Measurements from ENCODE around the gene MAP3K6.
A peak's percentile ranks its signal among the peaks of the same experiment; 100 is the strongest.

MAP3K6 gene

DNA sequence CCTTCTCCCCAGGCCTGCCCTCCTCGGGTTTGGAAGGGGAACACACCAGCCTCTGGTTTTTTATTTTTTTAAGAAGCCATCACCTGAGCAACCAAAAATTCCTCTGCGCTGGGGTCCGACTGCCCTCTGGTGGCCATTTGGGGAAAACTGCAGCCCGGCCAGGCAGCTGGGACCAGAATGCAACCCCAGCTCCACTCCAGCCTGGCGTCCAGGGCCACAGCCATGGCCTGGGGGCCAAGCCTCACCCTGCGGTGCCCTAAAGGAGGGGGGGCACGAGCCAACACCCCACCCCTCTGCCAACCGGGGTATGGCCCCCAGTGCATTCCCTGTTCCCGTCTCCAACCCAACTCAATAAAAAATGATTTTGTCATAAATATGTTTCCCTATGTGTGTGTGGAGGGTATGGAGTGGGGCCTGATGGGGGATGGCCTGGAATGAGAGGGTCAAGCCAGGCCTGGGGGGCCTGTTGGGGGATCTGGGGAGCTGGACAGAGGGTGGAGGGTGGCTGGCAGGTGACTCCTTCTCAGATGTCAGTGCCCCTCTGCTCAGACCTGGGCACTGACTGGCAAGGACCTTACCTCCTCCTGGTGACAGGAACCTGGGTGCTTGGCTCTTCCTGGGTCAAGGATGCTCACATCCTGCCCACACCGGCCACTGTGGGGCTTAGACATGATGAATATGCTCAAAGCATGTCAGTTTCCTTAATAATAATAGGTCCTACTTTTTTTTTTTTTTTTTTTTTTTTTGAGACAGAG lies 28.9 kb upstream of the MAP3K6 start:
- DNase-seq (ENCODE audit: extremely low spot score): peak; percentile 86
- POLR2A ChIA-PET: interaction anchor here (0.8 to 1.7 kb wide), 4 partner anchors 29 to 94 kb away, joined by 3 to 5 read pairs (median 4); partner anchors contain the start of genes MAP3K6 and WASF2
- TF ChIP-seq ZNF384 (IDR thresholded peaks at IDR 0.05) (peak; percentile 97), CTBP1 (IDR thresholded peaks at IDR 0.05; ENCODE audit: borderline replicate concordance) (no peak)
- CTCF ChIA-PET: interaction anchor here (0.6 to 2.0 kb wide), 12 partner anchors 18 to 1163 kb away, joined by 3 to 15 read pairs (median 4); no protein-coding TSS in a partner anchor

DNA sequence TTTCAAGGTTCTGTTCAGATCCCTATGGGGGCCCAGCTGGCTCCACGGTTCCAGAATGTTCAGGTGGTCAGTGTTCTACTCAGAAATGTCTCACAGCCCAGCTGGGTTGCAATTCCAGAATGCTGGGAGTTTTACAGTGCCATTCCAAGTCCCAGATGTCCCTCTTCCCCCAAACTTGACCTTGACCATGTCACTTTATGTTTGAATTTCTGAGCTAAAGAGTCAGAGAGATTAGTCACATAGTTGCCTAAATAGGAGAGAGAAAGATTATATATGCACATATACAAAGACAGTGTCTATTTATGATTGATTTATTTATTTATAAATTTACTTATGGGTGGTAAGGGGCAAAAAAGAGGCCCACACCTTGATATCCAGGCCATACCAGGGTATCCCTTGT lies 28.2 kb upstream of the MAP3K6 start:
- no peak for TF ChIP-seq ELF4 (IDR thresholded peaks at IDR 0.05)
- TF ChIP-seq LEF1 (IDR thresholded peaks at IDR 0.05; ENCODE audit: borderline replicate concordance): no peak
- no peak for TF ChIP-seq NFRKB (IDR thresholded peaks at IDR 0.05)
- no peak for TF ChIP-seq ARNT (IDR thresholded peaks at IDR 0.05)
- TF ChIP-seq TARDBP (IDR thresholded peaks at IDR 0.05): no peak
- ChIA-PET POLR2A (interaction anchor here (0.8 to 1.1 kb wide), 3 partner anchors 28 to 95 kb away, joined by 3 to 4 read pairs (median 4); partner anchors contain the start of genes MAP3K6 and WASF2), CTCF (interaction anchor here (0.6 to 2.0 kb wide), 10 partner anchors 18 to 292 kb away, joined by 3 to 15 read pairs (median 4); no protein-coding TSS in a partner anchor)
- no peak for DNase-seq (ENCODE audit: extremely low spot score)

DNA sequence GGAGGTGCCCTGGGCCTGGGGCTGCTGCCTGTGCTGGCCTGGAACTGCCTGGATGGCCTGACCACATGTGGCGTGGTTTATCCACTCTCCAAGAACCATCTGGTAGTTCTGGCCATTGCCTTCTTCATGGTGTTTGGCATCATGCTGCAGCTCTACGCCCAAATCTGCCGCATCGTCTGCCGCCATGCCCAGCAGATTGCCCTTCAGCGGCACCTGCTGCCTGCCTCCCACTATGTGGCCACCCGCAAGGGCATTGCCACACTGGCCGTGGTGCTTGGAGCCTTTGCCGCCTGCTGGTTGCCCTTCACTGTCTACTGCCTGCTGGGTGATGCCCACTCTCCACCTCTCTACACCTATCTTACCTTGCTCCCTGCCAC lies 27.5 kb upstream of the MAP3K6 start:
- POLR2A ChIA-PET: interaction anchor here (1.1 kb wide), 1 partner anchor 96 kb away, joined by 3 read pairs; the partner anchor contains the start of gene WASF2

DNA sequence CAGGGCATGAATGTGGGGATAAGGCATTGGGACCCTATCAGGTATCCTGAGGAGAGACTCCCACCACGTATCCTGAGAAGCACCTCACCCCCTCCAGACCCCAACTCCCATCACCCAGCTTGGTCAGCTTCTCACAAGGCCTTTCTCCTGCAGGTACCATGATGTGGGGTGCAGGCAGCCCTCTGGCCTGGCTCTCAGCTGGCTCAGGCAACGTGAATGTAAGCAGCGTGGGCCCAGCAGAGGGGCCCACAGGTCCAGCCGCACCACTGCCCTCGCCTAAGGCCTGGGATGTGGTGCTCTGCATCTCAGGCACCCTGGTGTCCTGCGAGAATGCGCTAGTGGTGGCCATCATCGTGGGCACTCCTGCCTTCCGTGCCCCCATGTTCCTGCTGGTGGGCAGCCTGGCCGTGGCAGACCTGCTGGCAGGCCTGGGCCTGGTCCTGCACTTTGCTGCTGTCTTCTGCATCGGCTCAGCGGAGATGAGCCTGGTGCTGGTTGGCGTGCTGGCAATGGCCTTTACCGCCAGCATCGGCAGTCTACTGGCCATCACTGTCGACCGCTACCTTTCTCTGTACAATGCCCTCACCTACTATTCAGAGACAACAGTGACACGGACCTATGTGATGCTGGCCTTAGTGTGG lies 27.0 kb upstream of the MAP3K6 start:
- ChIA-PET CTCF (interaction anchor here (0.9 to 1.0 kb wide), 2 partner anchors 36 to 269 kb away, joined by 3 read pairs; no protein-coding TSS in a partner anchor), POLR2A (no interaction called here)
- no peak for TF ChIP-seq FOXA1 (IDR thresholded peaks at IDR 0.05)
- TF ChIP-seq L3MBTL2 (conservative IDR thresholded peaks at IDR 0.05): no peak
- TF ChIP-seq, protein P1, sequence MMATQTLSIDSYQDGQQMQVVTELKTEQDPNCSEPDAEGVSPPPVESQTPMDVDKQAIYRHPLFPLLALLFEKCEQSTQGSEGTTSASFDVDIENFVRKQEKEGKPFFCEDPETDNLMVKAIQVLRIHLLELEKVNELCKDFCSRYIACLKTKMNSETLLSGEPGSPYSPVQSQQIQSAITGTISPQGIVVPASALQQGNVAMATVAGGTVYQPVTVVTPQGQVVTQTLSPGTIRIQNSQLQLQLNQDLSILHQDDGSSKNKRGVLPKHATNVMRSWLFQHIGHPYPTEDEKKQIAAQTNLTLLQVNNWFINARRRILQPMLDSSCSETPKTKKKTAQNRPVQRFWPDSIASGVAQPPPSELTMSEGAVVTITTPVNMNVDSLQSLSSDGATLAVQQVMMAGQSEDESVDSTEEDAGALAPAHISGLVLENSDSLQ (IDR thresholded peaks at IDR 0.05): no peak
- TF ChIP-seq TARDBP (IDR thresholded peaks at IDR 0.05): no peak
- TF ChIP-seq ELF4 (IDR thresholded peaks at IDR 0.05): no peak
- TF ChIP-seq SUZ12 (IDR thresholded peaks at IDR 0.05): no peak
- no peak for TF ChIP-seq FOXK2 (IDR thresholded peaks at IDR 0.05)
- no peak for TF ChIP-seq ZNF384 (IDR thresholded peaks at IDR 0.05)
- no peak for TF ChIP-seq LEF1 (IDR thresholded peaks at IDR 0.05; ENCODE audit: borderline replicate concordance)

More for the DNA sequence above, 27.5 kb upstream of the MAP3K6 start:
- CTCF ChIA-PET: interaction anchor here (0.7 to 2.0 kb wide), 6 partner anchors 37 to 292 kb away, joined by 3 to 15 read pairs (median 6); no protein-coding TSS in a partner anchor
- TF ChIP-seq L3MBTL2 (conservative IDR thresholded peaks at IDR 0.05): no peak
- DNase-seq (ENCODE audit: extremely low spot score): no peak

DNA sequence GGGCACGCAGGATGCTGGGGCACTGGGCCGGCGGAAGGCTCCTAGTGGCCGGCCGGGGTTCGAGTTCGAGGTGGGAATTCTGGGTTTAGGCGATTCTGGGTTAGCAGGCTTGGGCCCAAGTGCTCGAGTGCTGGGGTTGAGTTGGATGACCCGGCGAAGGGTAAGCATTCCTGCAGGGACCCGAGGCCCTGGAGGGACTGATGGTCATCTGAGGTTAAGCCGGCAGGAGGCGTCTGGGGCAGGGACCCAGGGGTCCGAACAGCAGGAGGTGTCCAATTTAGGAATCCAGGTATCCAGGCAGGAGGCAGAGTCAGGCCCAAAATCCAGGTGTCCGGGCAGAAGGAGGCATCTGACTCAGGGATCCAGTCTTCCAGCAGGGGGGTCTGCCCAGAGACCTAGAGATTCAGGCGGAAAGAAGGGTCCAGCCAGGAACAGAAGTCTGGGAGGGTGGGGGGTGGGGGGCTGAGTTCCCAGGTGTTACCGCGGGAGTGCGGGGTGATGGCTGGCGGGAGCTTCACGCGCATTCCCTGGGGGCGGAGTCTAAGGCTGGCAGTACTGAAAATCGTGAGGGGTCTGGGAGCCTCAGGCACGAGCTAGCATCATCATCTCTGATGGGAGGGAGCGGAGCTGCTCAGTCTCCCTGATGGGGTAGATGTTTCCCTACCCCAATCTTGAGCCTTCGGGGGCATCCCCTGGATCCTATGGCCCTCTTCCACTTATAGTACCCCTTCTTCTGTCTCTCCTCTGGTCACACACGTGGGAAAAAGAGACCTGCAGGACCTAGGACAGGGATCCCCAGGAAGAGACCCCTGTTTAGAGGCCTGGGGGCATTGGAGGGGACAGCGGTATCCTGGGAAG lies 26.2 kb upstream of the MAP3K6 start:
- POLR2A ChIA-PET: no interaction called here
- DNase-seq (ENCODE audit: extremely low spot score): peak; percentile 27
- TF ChIP-seq FOXK2 (IDR thresholded peaks at IDR 0.05) (no peak), BHLHE40 (IDR thresholded peaks at IDR 0.05; ENCODE audit: borderline replicate concordance) (no peak), CTBP1 (IDR thresholded peaks at IDR 0.05; ENCODE audit: borderline replicate concordance) (no peak), FOXA1 (IDR thresholded peaks at IDR 0.05) (no peak), ARNT (IDR thresholded peaks at IDR 0.05) (no peak), ZNF384 (IDR thresholded peaks at IDR 0.05) (no peak), SUZ12 (IDR thresholded peaks at IDR 0.05) (no peak), ELF4 (IDR thresholded peaks at IDR 0.05) (no peak), LEF1 (IDR thresholded peaks at IDR 0.05; ENCODE audit: borderline replicate concordance) (no peak), SP1 (IDR thresholded peaks at IDR 0.05) (no peak), NFRKB (IDR thresholded peaks at IDR 0.05) (no peak), FOXM1 (IDR thresholded peaks at IDR 0.05; ENCODE audit: borderline replicate concordance) (no peak), TARDBP (IDR thresholded peaks at IDR 0.05) (no peak), L3MBTL2 (conservative IDR thresholded peaks at IDR 0.05) (no peak)
- TF ChIP-seq, protein P1 (IDR thresholded peaks at IDR 0.05): no peak
- CTCF ChIA-PET: interaction anchor here (0.9 to 1.0 kb wide), 2 partner anchors 36 to 270 kb away, joined by 3 read pairs; no protein-coding TSS in a partner anchor

More for the DNA sequence above, 27.0 kb upstream of the MAP3K6 start:
- DNase-seq (ENCODE audit: extremely low spot score): no peak

DNA sequence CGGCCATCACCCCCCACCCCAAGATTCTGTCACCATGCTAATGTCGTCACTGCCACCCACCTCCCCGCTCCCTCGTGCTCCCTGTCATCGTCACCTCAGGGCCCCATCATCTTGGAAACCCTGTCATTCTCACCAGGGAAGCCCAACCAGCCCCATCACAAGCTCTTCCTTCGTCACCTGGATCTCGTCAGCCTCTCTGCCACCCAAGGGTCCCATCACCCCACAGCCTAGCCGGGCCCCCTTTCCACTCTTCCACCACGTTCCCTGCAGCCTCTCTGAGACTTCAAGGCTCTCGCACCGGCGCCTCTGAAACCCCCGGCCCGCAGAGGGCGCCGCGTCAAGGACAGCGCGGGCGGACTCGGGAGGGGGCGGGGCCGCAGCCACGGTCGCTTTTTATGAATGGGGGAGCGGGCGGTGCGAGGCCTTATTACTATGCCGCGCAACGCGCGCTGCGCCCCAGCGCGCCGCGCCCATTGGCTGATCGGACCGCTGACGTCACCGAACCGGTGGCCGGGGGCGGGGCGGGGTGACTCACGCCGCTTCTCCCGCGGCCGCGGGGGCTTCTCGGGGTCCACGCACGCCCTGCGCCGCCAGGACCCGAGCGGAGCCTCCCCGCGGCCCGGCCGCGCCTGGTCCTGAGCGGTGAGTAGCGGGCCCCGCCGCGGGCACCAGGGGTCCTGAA lies 25.5 kb upstream of the MAP3K6 start, which contains the start of gene GPR3:
GPR3 (plus strand) TSS at position 527 of the 682 bp plus-strand sequence. CDS start 1,177 bp downstream, outside the sequence.
- DNase-seq (ENCODE audit: extremely low spot score): peak; percentile 95
- POLR2A ChIA-PET: no interaction called here
- CTCF ChIA-PET: interaction anchor here (1.1 to 2.2 kb wide), 3 partner anchors 23 to 96 kb away, joined by 5 to 7 read pairs (median 6); no protein-coding TSS in a partner anchor
- no peak for TF ChIP-seq SUZ12 (IDR thresholded peaks at IDR 0.05)
- TF ChIP-seq L3MBTL2 (conservative IDR thresholded peaks at IDR 0.05): peak; percentile 50; the same call in 1 of the 2 replicates
